HG02884 (cell line): ENCODE data around the gene IFIT1B.
A peak's percentile ranks its signal among the peaks of the same experiment; 100 is the strongest.
"Not testable (repeated sequence)": the region's sequence is repeated elsewhere in the genome, so short reads cannot be mapped to it uniquely, and the experiment has no call there.

Source experiments
- ATAC-seq: cut with Tn5 transposase; IDR thresholded peaks from one replicate; pipeline ENCODE4 v1.9.1; 2021; ENCODE audit warnings: mild to moderate bottlenecking, moderate library complexity; ENCODE audit not compliant: unreplicated experiment

The IFIT1B gene

GRCh38 chr10:89407792-89408191 is 29.9 kb downstream of the IFIT1B start:
- ATAC-seq, result not testable (repeated sequence)

DNA sequence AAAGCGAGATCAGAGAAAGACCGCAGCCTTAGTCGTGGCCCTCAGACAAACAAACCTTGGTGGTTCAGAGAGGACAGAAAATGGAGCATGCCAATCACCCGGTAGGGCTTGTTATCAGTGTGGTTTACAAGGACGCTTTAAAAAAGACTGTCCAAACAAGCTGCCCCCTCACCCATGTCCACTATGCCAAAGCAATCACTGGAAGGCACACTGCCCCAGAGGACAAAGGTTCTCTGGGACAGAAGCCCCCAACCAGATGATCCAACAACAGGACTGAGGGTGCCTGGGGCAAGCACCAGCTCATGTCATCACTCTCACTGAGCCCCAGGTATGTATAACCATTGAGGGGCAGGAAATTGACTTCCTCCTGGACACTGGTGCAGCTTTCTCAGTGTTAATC is 31.4 kb downstream of the IFIT1B start:
- not testable (repeated sequence) for ATAC-seq

- not testable (repeated sequence) for ATAC-seq
Observed at GRCh38 chr10:89410551-89410950, 32.7 kb downstream of the IFIT1B start.

- ATAC-seq, result not testable (repeated sequence)
Observed at GRCh38 chr10:89411135-89411534, 33.3 kb downstream of the IFIT1B start.

DNA sequence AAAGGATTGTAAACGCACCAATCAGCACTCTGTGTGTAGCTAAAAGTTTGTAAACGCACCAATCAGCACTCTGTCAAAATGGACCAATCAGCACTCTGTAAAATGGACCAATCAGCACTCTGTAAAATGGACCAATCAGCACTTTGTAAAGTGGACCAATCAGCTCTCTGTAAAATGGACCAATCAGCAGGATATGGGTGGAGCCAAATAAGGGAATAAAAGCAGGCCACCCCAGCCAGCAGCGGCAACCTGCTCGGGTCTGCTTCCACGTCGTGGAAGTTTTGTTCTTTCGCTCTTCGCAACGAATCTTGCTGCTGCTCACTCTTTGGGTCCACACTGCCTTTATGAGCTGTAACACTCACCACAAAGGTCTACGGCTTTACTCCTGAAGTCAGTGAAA is 34.4 kb downstream of the IFIT1B start:
- ATAC-seq, result not testable (repeated sequence)

- ATAC-seq, result no peak
Observed at GRCh38 chr10:89413398-89413912, 35.6 kb downstream of the IFIT1B start.

GRCh38 chr10:89414146-89414878 is 36.5 kb downstream of the IFIT1B start, which contains the start of gene IFIT5:
IFIT5 (plus strand) TSS chr10:89414568; CDS start chr10:89414799, 231 bp downstream.
- ATAC-seq, result peak; percentile 74

- peak; percentile 25 for ATAC-seq
Observed at GRCh38 chr10:89414879-89415821, 37.3 kb downstream of the IFIT1B start.

- ATAC-seq, result no peak
Observed at GRCh38 chr10:89416465-89416864, 38.6 kb downstream of the IFIT1B start.

GRCh38 chr10:89419548-89419947 is 41.7 kb downstream of the IFIT1B start:
- ATAC-seq, result no peak

DNA sequence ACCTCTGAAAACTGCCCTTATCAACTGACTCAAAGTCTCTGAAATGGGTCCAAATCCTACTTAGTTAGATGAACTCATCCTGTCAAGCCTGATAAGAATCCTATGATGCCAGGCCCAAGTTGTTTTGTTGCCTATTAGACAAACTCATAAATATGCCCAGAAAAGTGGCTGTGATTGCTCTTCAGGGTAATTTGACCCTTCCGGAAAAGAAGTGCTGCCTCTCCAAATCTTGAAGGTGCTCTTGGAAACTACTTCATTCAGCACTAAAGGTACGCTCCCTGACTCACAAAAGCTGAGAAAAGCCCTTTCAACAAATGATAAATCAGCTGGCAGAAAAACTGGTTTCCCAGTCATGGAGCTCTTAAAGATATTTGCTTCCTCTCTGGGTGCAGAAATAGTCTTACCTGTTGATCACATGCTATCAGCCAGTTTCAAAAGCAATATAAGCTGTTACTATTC is 43.2 kb downstream of the IFIT1B start:
- no peak for ATAC-seq

GRCh38 chr10:89425000-89425399 is 47.1 kb downstream of the IFIT1B start:
- no peak for ATAC-seq

GRCh38 chr10:89426230-89426868 is 48.5 kb downstream of the IFIT1B start:
- no peak for ATAC-seq

- ATAC-seq, result no peak
Observed at GRCh38 chr10:89427629-89428028, 49.8 kb downstream of the IFIT1B start.

DNA sequence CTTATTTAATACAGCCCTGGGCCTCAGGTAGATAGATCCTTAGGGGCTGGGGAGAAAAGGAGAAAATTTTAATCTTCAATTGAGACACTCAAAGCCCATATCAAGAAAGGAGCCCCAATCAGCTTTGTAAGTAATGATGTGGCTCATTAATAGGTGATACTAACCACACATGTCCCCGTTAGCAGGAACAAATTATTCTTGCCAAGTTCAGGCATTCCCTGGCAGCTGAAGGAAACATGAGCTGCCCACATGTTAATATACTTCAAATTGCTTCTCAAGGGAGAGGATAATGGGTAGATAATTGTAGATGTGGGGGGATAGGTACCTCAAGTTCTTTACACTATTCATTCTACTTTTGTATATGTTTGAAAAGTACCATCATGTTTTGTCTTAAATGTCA is 51.0 kb downstream of the IFIT1B start:
- no peak for ATAC-seq

DNA sequence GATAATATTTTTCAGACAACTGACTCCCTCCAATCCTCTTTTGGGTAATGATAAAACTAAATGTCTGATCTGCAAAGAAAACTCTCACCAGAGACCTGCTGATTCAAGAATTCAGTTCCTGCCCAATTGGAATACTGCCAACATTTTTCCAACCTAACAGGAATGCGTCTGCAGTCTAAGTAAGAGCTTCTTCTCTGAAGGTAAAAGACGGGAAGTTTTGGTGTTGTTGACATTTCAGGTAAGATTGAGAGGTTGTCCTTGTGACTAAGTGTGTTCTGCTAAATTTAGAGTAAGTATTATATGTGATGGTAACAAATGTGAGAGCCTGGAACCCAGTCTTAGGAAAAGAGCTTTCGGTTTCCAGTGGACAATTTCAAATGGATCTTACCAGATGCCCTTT is 54.1 kb downstream of the IFIT1B start:
- ATAC-seq, result no peak
